Activated T-helper 1 cell treated with anti-CD3 and anti-CD28 coated beads, Interleukin-2, amount 50 U/mL, for 16 hours (primary cell): ENCODE results near the gene CRACR2A.

Experiments used
- DNase-seq, 2 donors: peaks; one replicate each; pipeline ENCODE4 v3.0.0-alpha.2; 2020; ENCODE audit warnings: low read depth in 1 of 2, low spot score in 1 of 2

The CRACR2A gene

GRCh38 chr12:3752741-3753486 lies at the start of gene CRACR2A:
CRACR2A (minus strand) TSS chr12:3753109; CDS start chr12:3696999, 56,110 bp downstream.
- DNase-seq: peak; percentile 67 to 76

- DNase-seq: no peak
These were observed 44.7 kb upstream of the CRACR2A start for GRCh38 chr12:3797531-3798048.

GRCh38 chr12:3795492-3796133 lies 42.7 kb upstream of the CRACR2A start:
- no peak for DNase-seq

- DNase-seq: no peak
These were observed 42.2 kb upstream of the CRACR2A start for GRCh38 chr12:3795066-3795465.

- no peak for DNase-seq
These were observed 39.8 kb upstream of the CRACR2A start for GRCh38 chr12:3792623-3793288.

- DNase-seq: no peak
These were observed 38.5 kb upstream of the CRACR2A start for GRCh38 chr12:3791256-3791874.

- no peak for DNase-seq
These were observed 37.7 kb upstream of the CRACR2A start for GRCh38 chr12:3790642-3791041.

GRCh38 chr12:3789838-3790237 lies 36.9 kb upstream of the CRACR2A start:
- DNase-seq: no peak

GRCh38 chr12:3777206-3777809 lies 24.4 kb upstream of the CRACR2A start:
- DNase-seq: no peak

- no peak for DNase-seq
These were observed 22.6 kb upstream of the CRACR2A start for GRCh38 chr12:3775385-3776035.

GRCh38 chr12:3772380-3772779 lies 19.5 kb upstream of the CRACR2A start:
- no peak for DNase-seq

GRCh38 chr12:3771853-3772252 lies 18.9 kb upstream of the CRACR2A start:
- no peak for DNase-seq

- DNase-seq: no peak
These were observed 18.0 kb upstream of the CRACR2A start for GRCh38 chr12:3770891-3771290.

- DNase-seq: no peak
These were observed 16.1 kb upstream of the CRACR2A start for GRCh38 chr12:3768911-3769447.

GRCh38 chr12:3761116-3761735 lies 8.3 kb upstream of the CRACR2A start:
- DNase-seq: no peak

GRCh38 chr12:3759878-3760277 lies 7.0 kb upstream of the CRACR2A start:
- DNase-seq: no peak

GRCh38 chr12:3757261-3757660 lies 4.4 kb upstream of the CRACR2A start:
- DNase-seq: no peak

GRCh38 chr12:3755898-3756297 lies 3.0 kb upstream of the CRACR2A start:
- DNase-seq: no peak

- no peak for DNase-seq
These were observed 805 bp upstream of the CRACR2A start for GRCh38 chr12:3753544-3754284.
